IMR-90 (cell line): ENCODE measurements around the gene DAD1. TPM values are rescaled to one million over a fixed set of nuclear protein-coding genes. Genes with fewer than 3 reads are reported as not detected.

Experiments used
- ATAC-seq: fragments of 200-7000 bp; cut with Tn5 transposase; 2 replicates; pipeline ENCODE4 v1.9.1; 2020; ENCODE audit warnings: low read depth, mild to moderate bottlenecking, moderate library complexity
- BruUV-seq: library from RNA; stranded (reverse); fragments of 400-500 nt; replicated peaks from 2 replicates; lab custom pipeline; 2021; lab: Mats Ljungman, UMichigan
- CTCF ChIA-PET: fragments of 300-600 bp; formaldehyde crosslinking; extraction: SDS; loops from one replicate; lab custom pipeline; 2021; ENCODE audit warnings: antibody characterized with exemption; lab: Yijun Ruan, JAX
- POLR2A ChIA-PET: fragments of 300-600 bp; sonication (Branson Sonifier 250); formaldehyde crosslinking; loops from one replicate; lab custom pipeline; 2022; ENCODE audit warnings: antibody characterized with exemption; ENCODE audit not compliant: unreplicated experiment; lab: Charles Lee
- DNase-seq: peaks from one replicate; pipeline ENCODE4 v3.0.0; 2013
- H2AFZ ChIP-seq: replicated peaks from 2 replicates; pipeline ENCODE3; 2013; ENCODE audit warnings: low read length, mild to moderate bottlenecking; ENCODE audit not compliant: poor library complexity
- H2AK5ac ChIP-seq: 2 replicates; pipeline ENCODE4 v1.6.1; 2013; ENCODE audit warnings: low read depth, low read length, inconsistent platforms
- H2AK9ac ChIP-seq: replicated peaks from 2 replicates; pipeline ENCODE3; 2013; ENCODE audit warnings: mild to moderate bottlenecking, low read depth, low read length, moderate library complexity; ENCODE audit not compliant: poor library complexity
- H2BK120ac ChIP-seq: 2 replicates; pipeline ENCODE4 v1.6.1; 2013; ENCODE audit warnings: low read depth, low read length, inconsistent platforms
- H2BK15ac ChIP-seq: 3 replicates; pipeline ENCODE4 v1.6.1; 2013; ENCODE audit warnings: low read depth, low read length, inconsistent platforms
- H2BK20ac ChIP-seq: 2 replicates; pipeline ENCODE4 v1.6.1; 2013; ENCODE audit warnings: low read depth, mild to moderate bottlenecking, inconsistent platforms, low read length, moderate library complexity
- H2BK5ac ChIP-seq: 2 replicates; pipeline ENCODE4 v1.6.1; 2013; ENCODE audit warnings: mild to moderate bottlenecking, low read depth, low read length, inconsistent platforms; ENCODE audit not compliant: poor library complexity, severe bottlenecking
- H3K14ac ChIP-seq: replicated peaks from 2 replicates; pipeline ENCODE4 v1.6.1; 2013; ENCODE audit warnings: low read depth, low read length, inconsistent platforms
- H3K18ac ChIP-seq: 2 replicates; pipeline ENCODE4 v1.6.1; 2013; ENCODE audit warnings: low read depth, low read length, control low read depth
- H3K23ac ChIP-seq: 2 replicates; pipeline ENCODE4 v1.6.1; 2013; ENCODE audit warnings: low read depth, low read length, inconsistent platforms
- H3K27ac ChIP-seq: 2 replicates; pipeline ENCODE4 v1.5.1; 2013; ENCODE audit warnings: mild to moderate bottlenecking, control low read depth, low read length; ENCODE audit not compliant: insufficient read depth
- H3K27me3 ChIP-seq: 2 replicates; pipeline ENCODE4 v1.6.1; 2013; ENCODE audit warnings: low read length; ENCODE audit not compliant: control insufficient read depth, insufficient read depth
- H3K36me3 ChIP-seq: 2 replicates; pipeline ENCODE4 v1.6.1; 2013; ENCODE audit warnings: low read length, mixed read lengths; ENCODE audit not compliant: control insufficient read depth, insufficient read depth
- H3K4ac ChIP-seq: 2 replicates; pipeline ENCODE4 v1.6.1; 2013; ENCODE audit warnings: low read depth, low read length, inconsistent platforms
- H3K4me1 ChIP-seq: 2 replicates; pipeline ENCODE4 v1.6.1; 2013; ENCODE audit warnings: low read length, mixed read lengths; ENCODE audit not compliant: control insufficient read depth, insufficient read depth
- H3K4me2 ChIP-seq: 2 replicates; pipeline ENCODE4 v1.6.1; 2013; ENCODE audit warnings: low read depth, mild to moderate bottlenecking, control low read depth, low read length, moderate library complexity
- H3K4me3 ChIP-seq: 2 replicates; pipeline ENCODE4 v1.5.1; 2013; ENCODE audit warnings: low read depth, mild to moderate bottlenecking, control low read depth, low read length, moderate library complexity; ENCODE audit not compliant: insufficient read depth
- H3K56ac ChIP-seq: 2 replicates; pipeline ENCODE4 v1.6.1; 2013; ENCODE audit warnings: low read length, inconsistent platforms; ENCODE audit not compliant: insufficient read depth; ENCODE audit errors: extremely low read depth
- H3K79me1 ChIP-seq, 2 experiments: 2 replicates each; pipeline ENCODE4 v1.6.1; 2013; ENCODE audit warnings: low read length in 2 of 2, inconsistent platforms in 1 of 2, low read depth in 1 of 2
- H3K9ac ChIP-seq: 2 replicates; pipeline ENCODE4 v1.6.1; 2013; ENCODE audit warnings: low read depth, low read length, control low read depth
- H3K9me1 ChIP-seq: 2 replicates; pipeline ENCODE4 v1.6.1; 2013; ENCODE audit warnings: low read length, inconsistent platforms; ENCODE audit not compliant: insufficient read depth
- H3K9me3 ChIP-seq: 2 replicates; pipeline ENCODE4 v1.6.1; 2013; ENCODE audit warnings: low read length; ENCODE audit not compliant: control insufficient read depth, insufficient read depth
- H4K20me1 ChIP-seq: 2 replicates; pipeline ENCODE4 v1.6.1; 2013; ENCODE audit warnings: low read length, inconsistent platforms; ENCODE audit not compliant: insufficient read depth
- H4K5ac ChIP-seq: 2 replicates; pipeline ENCODE4 v1.6.1; 2013; ENCODE audit warnings: mild to moderate bottlenecking, low read depth, low read length, control low read depth
- H4K8ac ChIP-seq, 2 experiments: 2 replicates each; pipeline ENCODE4 v1.6.1; 2013; ENCODE audit warnings: low read depth in 2 of 2, low read length in 2 of 2, control low read depth in 1 of 2, inconsistent platforms in 1 of 2
- H4K91ac ChIP-seq: 2 replicates; pipeline ENCODE4 v1.6.1; 2013; ENCODE audit warnings: low read depth, low read length, inconsistent platforms; ENCODE audit not compliant: insufficient read depth
- BHLHE40 ChIP-seq: fragments of 150-350 bp; IDR thresholded peaks from 2 replicates; pipeline ENCODE4 v1.6.1; 2016; ENCODE audit warnings: mild to moderate bottlenecking, low read depth, low read length
- CEBPB ChIP-seq: IDR thresholded peaks from 2 replicates; pipeline ENCODE4 v1.6.1; 2012; ENCODE audit warnings: low read depth, low read length, improper control_type of control experiment
- CHD1 ChIP-seq: IDR thresholded peaks from 2 replicates; pipeline ENCODE4 v1.6.1; 2012; ENCODE audit warnings: low read depth, low read length, improper control_type of control experiment
- FOS ChIP-seq: fragments of 150-350 bp; IDR thresholded peaks from 2 replicates; pipeline ENCODE4 v1.6.1; 2016; ENCODE audit warnings: low read depth, low read length
- MAFK ChIP-seq: IDR thresholded peaks from 2 replicates; pipeline ENCODE4 v1.6.1; 2012; ENCODE audit warnings: low read depth, low read length, improper control_type of control experiment
- MAZ ChIP-seq: IDR thresholded peaks from 2 replicates; pipeline ENCODE4 v1.6.1; 2012; ENCODE audit warnings: low read depth, mild to moderate bottlenecking, low read length, improper control_type of control experiment, moderate library complexity, borderline replicate concordance
- MXI1 ChIP-seq: IDR thresholded peaks from 2 replicates; pipeline ENCODE4 v1.6.1; 2012; ENCODE audit warnings: low read depth, mild to moderate bottlenecking, low read length, moderate library complexity, borderline replicate concordance
- NFE2L2 ChIP-seq: fragments of 150-350 bp; IDR thresholded peaks from 2 replicates; pipeline ENCODE4 v1.6.1; 2016; ENCODE audit warnings: low read depth, mild to moderate bottlenecking, low read length
- POLR2A ChIP-seq: IDR thresholded peaks from 2 replicates; pipeline ENCODE4 v1.6.1; 2012; ENCODE audit warnings: mild to moderate bottlenecking, low read depth, low read length
- RAD21 ChIP-seq: IDR thresholded peaks from 2 replicates; pipeline ENCODE4 v1.6.1; 2012; ENCODE audit warnings: low read length, improper control_type of control experiment
- RCOR1 ChIP-seq: IDR thresholded peaks from 2 replicates; pipeline ENCODE4 v1.6.1; 2012; ENCODE audit warnings: mild to moderate bottlenecking, low read length, improper control_type of control experiment; ENCODE audit not compliant: insufficient replicate concordance
- RFX5 ChIP-seq: IDR thresholded peaks from 2 replicates; pipeline ENCODE4 v1.8.0; 2012; ENCODE audit warnings: low read depth, mild to moderate bottlenecking, low read length, moderate library complexity
- SMC3 ChIP-seq: fragments of 150-350 bp; IDR thresholded peaks from 2 replicates; pipeline ENCODE4 v1.6.1; 2016; ENCODE audit warnings: low read depth, mild to moderate bottlenecking, antibody characterized with exemption, low read length, moderate library complexity
- WGBS, 2 experiments: methylation state at CpG; one replicate each; pipeline versions ENCODE4 v1.1.5 to v1.1.7; 2013; ENCODE audit warnings: missing lambda C conversion rate in 2 of 2; ENCODE audit not compliant: insufficient read length in 1 of 2; ENCODE audit errors: extremely low coverage in 2 of 2; 5-methylcytosine and 5-hydroxymethylcytosine counted together
- dilution Hi-C: fragments of 300-500 bp; cut with HindIII; formaldehyde crosslinking; loops from one replicate; pipeline ENCODE4 v1.14.3; 2018; ENCODE audit warnings: low sequenced_read_pairs; ENCODE audit not compliant: unreplicated experiment
- in situ Hi-C: fragments of 300-500 bp; cut with MboI; formaldehyde crosslinking; loops from 3 replicates; pipeline ENCODE4 v1.14.3; 2019; ENCODE audit warnings: low sequenced_read_pairs, inconsistent platforms, mixed read lengths
- intact Hi-C: fragments of 100-400 bp; cut with micrococcal nuclease; formaldehyde crosslinking; loops from 2 replicates; pipeline ENCODE4 v1.10.0; 2022
- polyA plus RNA-seq, 3 experiments: library from polyadenylated mRNA; depleted of rRNA; stranded (reverse); fragments of >200 nt; gene quantifications; 2 replicates each; pipeline ENCODE4 v1.2.3, GENCODE V29; 2012; ENCODE audit warnings: low replicate concordance in 1 of 3
- total RNA-seq: library from RNA; depleted of rRNA; stranded (reverse); fragments of >200 nt; gene quantifications from 2 replicates; pipeline ENCODE4 v1.2.3, GENCODE V29; 2012
- TF ChIP-seq, protein P1 (sequence below): fragments of 150-350 bp; IDR thresholded peaks from 2 replicates; pipeline ENCODE4 v1.6.1; 2016; ENCODE audit warnings: low read depth, mild to moderate bottlenecking, low read length, moderate library complexity, borderline replicate concordance
- TF ChIP-seq, protein P2 (sequence below): fragments of 150-350 bp; IDR thresholded peaks from 2 replicates; pipeline ENCODE4 v1.6.1; 2017; ENCODE audit warnings: mild to moderate bottlenecking, antibody characterized with exemption, low read length, low read depth

DAD1 gene
- total and polyA plus RNA-seq, 2 of the 4 experiments (the other 2 are of a cell fraction), result 396 to 496 TPM

DNA sequence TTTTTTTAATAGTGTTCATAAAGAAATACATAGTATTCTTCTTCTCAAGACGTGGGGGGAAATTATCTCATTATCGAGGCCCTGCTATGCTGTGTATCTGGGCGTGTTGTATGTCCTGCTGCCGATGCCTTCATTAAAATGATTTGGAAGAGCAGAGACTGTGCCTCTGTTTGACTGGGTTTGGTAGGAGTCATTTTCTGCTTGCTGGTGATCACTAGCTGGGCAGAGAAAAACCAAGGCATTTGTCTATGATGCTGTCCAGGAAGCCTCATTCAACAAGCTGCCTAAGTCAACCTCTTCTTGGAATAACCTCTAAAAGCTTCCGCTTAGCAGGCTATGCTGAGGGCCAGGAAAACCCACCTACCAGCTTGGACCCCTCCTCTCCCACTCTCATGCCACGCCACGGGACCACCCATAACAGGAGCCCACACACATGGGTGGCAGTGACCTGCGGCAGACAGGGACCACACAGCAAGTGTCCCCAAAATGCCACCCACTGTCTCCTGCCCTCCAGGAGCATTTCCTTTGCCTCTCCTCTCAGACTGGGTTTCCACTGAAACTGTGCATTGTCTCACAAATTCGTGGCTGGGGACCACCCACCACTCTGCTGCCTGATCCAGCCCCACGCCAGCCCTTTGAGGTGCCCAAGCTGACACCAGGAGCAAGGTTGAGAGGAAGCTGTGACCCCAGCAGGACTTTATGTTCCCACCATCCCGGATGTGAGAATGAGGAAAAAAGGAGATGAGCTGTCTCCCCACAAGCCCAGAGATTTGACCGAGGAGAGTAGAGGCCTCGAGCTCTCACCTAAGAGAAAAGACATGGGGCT lies 36.8 kb downstream of the DAD1 start:
- in situ Hi-C loops (loop anchor here (10.0 kb wide), 2 partner anchors 213 to 513 kb away; partner anchors contain the start of gene OXA1L), intact Hi-C loops (loop anchor here (10.0 kb wide), 2 partner anchors 237 to 753 kb away; partner anchors contain the start of genes BCL2L2 and PPP1R3E), dilution Hi-C loops (no loop called here)
- H3K9me3 ChIP-seq, result no peaks in the 10 kb centered on the region
- DNase-seq (no peak), ATAC-seq (no peak)
- no peak overlapping the region for H3K4me3 ChIP-seq
- BruUV-seq, result no TSS peak
- H3K4ac ChIP-seq, result 0 out of 2 replicates have a peak overlapping the region, but pooled peaks have one; percentile 33
- no peak overlapping the region for H3K23ac ChIP-seq
- no peaks in the 10 kb centered on the region for H3K36me3 ChIP-seq
- no peak overlapping the region for H2BK15ac ChIP-seq
- H3K14ac ChIP-seq, result no peak overlapping the region
- no peak overlapping the region for H2BK5ac ChIP-seq
- no peak overlapping the region for H3K56ac ChIP-seq
- H4K5ac ChIP-seq, result no peak overlapping the region
- no peak overlapping the region for H3K9ac ChIP-seq
- no peak overlapping the region for H4K91ac ChIP-seq
- H4K8ac ChIP-seq, result no peak overlapping the region
- H3K18ac ChIP-seq, result no peak overlapping the region
- H3K27me3 ChIP-seq, result peaks cover 4% of the 10 kb centered on the region; the same call in 1 of the 2 replicates
- H2AFZ ChIP-seq, result no peak overlapping the region
- no peaks in the 10 kb centered on the region for H4K20me1 ChIP-seq
- 75% methylated on average over 2 of the region's 13 CpGs; no CpG with 5 or more reads in 1 of the 2 experiments for WGBS, 2 experiments
- no peak overlapping the region for H2BK20ac ChIP-seq
- ChIA-PET CTCF (interaction anchor here (0.6 kb wide), 2 partner anchors 299 to 1005 kb away, joined by 4 to 6 read pairs; no protein-coding TSS in a partner anchor), POLR2A (no interaction called here)
- H2BK120ac ChIP-seq, result no peak overlapping the region
- no peaks in the 10 kb centered on the region for H3K79me1 ChIP-seq
- H3K9me1 ChIP-seq, result peaks cover 33% of the 10 kb centered on the region
- H3K4me2 ChIP-seq, result no peak overlapping the region
- H2AK5ac ChIP-seq, result peak overlapping the region; percentile 10
- no peak overlapping the region for H3K27ac ChIP-seq
- H2AK9ac ChIP-seq, result peak overlapping the region; percentile 51
- peaks cover 24% of the 10 kb centered on the region for H3K4me1 ChIP-seq
- no peak for TF ChIP-seq RAD21
- TF ChIP-seq NFE2L2, result no peak
- TF ChIP-seq BHLHE40, result no peak
- TF ChIP-seq SMC3, result no peak
- TF ChIP-seq RCOR1, result no peak
- TF ChIP-seq RFX5, result no peak
- TF ChIP-seq MAFK, result no peak
- TF ChIP-seq FOS, result no peak
- no peak for TF ChIP-seq MAZ
- no peak for TF ChIP-seq CHD1
- no peak for TF ChIP-seq POLR2A
- TF ChIP-seq, protein P1, sequence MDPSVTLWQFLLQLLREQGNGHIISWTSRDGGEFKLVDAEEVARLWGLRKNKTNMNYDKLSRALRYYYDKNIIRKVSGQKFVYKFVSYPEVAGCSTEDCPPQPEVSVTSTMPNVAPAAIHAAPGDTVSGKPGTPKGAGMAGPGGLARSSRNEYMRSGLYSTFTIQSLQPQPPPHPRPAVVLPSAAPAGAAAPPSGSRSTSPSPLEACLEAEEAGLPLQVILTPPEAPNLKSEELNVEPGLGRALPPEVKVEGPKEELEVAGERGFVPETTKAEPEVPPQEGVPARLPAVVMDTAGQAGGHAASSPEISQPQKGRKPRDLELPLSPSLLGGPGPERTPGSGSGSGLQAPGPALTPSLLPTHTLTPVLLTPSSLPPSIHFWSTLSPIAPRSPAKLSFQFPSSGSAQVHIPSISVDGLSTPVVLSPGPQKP, result no peak
- TF ChIP-seq, protein P2, sequence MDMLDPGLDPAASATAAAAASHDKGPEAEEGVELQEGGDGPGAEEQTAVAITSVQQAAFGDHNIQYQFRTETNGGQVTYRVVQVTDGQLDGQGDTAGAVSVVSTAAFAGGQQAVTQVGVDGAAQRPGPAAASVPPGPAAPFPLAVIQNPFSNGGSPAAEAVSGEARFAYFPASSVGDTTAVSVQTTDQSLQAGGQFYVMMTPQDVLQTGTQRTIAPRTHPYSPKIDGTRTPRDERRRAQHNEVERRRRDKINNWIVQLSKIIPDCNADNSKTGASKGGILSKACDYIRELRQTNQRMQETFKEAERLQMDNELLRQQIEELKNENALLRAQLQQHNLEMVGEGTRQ, result no peak
- TF ChIP-seq CEBPB, result no peak
- TF ChIP-seq MXI1, result no peak
